ENCODE results near the gene CYTL1. TPM values are rescaled to one million over a fixed set of nuclear protein-coding genes. Genes with fewer than 3 reads are reported as not detected.
A peak's percentile ranks its signal among the peaks of the same experiment; 100 is the strongest.

Gene CYTL1
- total and polyA plus RNA-seq, 9 of the 15 experiments (the other 6 are each of a cell fraction or from before 2014, with no cell fraction given), result not detected

GRCh38 chr4:5010984-5011383 is 8.3 kb downstream of the CYTL1 start (continued):
- no peak for TF ChIP-seq ZNF592 (IDR thresholded peaks at IDR 0.05)
- TF ChIP-seq ZNF584 (CRISPR knock-in tag; IDR thresholded peaks at IDR 0.05; ENCODE audit: low read depth), result no peak

DNA sequence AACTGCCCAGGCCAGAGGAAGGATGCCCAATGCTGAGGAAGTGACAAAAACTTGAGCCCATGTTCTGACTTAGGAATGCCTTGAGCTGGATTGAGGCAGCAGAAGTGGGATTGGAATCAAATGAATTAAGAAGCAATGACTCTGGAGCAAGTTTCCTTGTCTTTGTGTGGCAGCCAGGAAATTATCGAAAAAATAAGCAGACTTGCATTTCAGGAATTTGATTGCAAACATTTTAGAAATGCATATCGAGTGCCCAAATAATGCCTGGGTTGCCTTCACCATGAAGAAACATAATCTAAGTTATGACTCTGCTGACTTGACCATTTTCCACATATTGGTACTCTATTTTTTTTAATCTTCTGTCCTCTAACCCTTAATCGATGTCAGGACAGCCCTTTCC is 9.5 kb downstream of the CYTL1 start:
- Histone ChIP-seq H3K27ac (ENCODE audit: extremely low read depth, low read depth, low read length) (no peak overlapping the region), H3K9me1 (ENCODE audit: control insufficient read depth, insufficient read depth, low read length) (no peaks in the 10 kb centered on the region), H3K9me3 (replicated peaks; ENCODE audit: control insufficient read depth, insufficient read depth, low read depth, low read length) (no peaks in the 10 kb centered on the region), H3K36me3 (ENCODE audit: control insufficient read depth, insufficient read depth, low read length) (no peaks in the 10 kb centered on the region; the same call in 2 of the 3 replicates), H3K9ac (ENCODE audit: insufficient read depth in 1 of 2, low read depth in 2 of 2, low read length in 2 of 2) (no peak overlapping the region), H3K4me1 (replicated peaks in 1 of 2; ENCODE audit: control insufficient read depth in 2 of 2, insufficient read depth in 2 of 2, low read length in 2 of 2) (no peaks in the 10 kb centered on the region; a peak in 1 of 5 replicates), H3K79me2 (ENCODE audit: control insufficient read depth, insufficient read depth, low read length) (no peaks in the 10 kb centered on the region), H4K20me1 (replicated peaks; ENCODE audit: control insufficient read depth, insufficient read depth, low read length) (no peaks in the 10 kb centered on the region), H3K27me3 (ENCODE audit: control insufficient read depth in 2 of 2, insufficient read depth in 2 of 2, low read length in 2 of 2) (peaks cover 2 to 21% of the 10 kb centered on the region in 2 experiments; a peak in 3 of 5 replicates), H2AFZ (ENCODE audit: low read depth, low read length) (no peak overlapping the region), H3K4me2 (ENCODE audit: insufficient read depth, low read length) (no peak overlapping the region), H3K4me3 (no peak overlapping the region)
- ATAC-seq (no peak), DNase-seq (ENCODE audit: extremely low read depth in 1 of 4, low spot score in 3 of 4) (no peak), FAIRE-seq (no peak)
- no peak for TF ChIP-seq NFRKB (IDR thresholded peaks at IDR 0.05; ENCODE audit: low read depth)
- TF ChIP-seq ZNF316 (IDR thresholded peaks at IDR 0.05), result peak; percentile 61
- no peak for TF ChIP-seq ZFP91 (CRISPR knock-in tag; IDR thresholded peaks at IDR 0.05)
- 0 out of 2 replicates have a peak, but pooled peaks have one; percentile 12 for TF ChIP-seq MAFG (tag; conservative IDR thresholded peaks at IDR 0.05)
- no peak for TF ChIP-seq KDM5B (IDR thresholded peaks at IDR 0.05; ENCODE audit: insufficient replicate concordance, low read depth, low read length)
- TF ChIP-seq C11orf30 (IDR thresholded peaks at IDR 0.05; ENCODE audit: low read depth), result peak; percentile 38; the same call in 1 of the 2 replicates
- ChIA-PET POLR2A (no interaction called here), CTCF (ENCODE audit: low intra/inter-chr PET ratio) (no interaction called here)
- in situ Hi-C loops (cut with MboI), result no loop called here
- 8% methylated on average over 3 of the region's 3 CpGs for WGBS (ENCODE audit: insufficient coverage, low coverage, missing lambda C conversion rate)
- intact Hi-C loops (cut with micrococcal nuclease), result no loop called here
- no TSS peak for BruUV-seq (replicated peaks)
